DOHH2 (cell line): Measurements from ENCODE around the gene MRPL49.

Source experiments
- H3F3A ChIP-seq: fragments of 200-600 bp; sonication (generic), shearing (Covaris generic); 2 replicates; pipeline ENCODE4 v1.6.0; 2016; ENCODE audit warnings: antibody characterized with exemption, mild to moderate bottlenecking; ENCODE audit not compliant: control insufficient read depth, insufficient read depth
- H3K27ac ChIP-seq: fragments of 200-600 bp; sonication (generic); 2 replicates; pipeline ENCODE4 v1.5.1; 2014; ENCODE audit warnings: low read depth, mild to moderate bottlenecking, low read length, moderate library complexity
- H3K27me3 ChIP-seq: fragments of 200-600 bp; sonication (generic); 2 replicates; pipeline ENCODE4 v1.6.1; 2014; ENCODE audit warnings: mild to moderate bottlenecking, low read length, mixed read lengths; ENCODE audit not compliant: control insufficient read depth
- H3K36me3 ChIP-seq: fragments of 200-600 bp; sonication (generic); 2 replicates; pipeline ENCODE4 v1.6.1; 2014; ENCODE audit warnings: mild to moderate bottlenecking, low read length, moderate library complexity, mixed read lengths; ENCODE audit not compliant: control insufficient read depth
- H3K4me1 ChIP-seq: fragments of 200-600 bp; sonication (generic); 2 replicates; pipeline ENCODE4 v1.6.1; 2014; ENCODE audit warnings: mild to moderate bottlenecking, low read length, mixed read lengths; ENCODE audit not compliant: control insufficient read depth
- H3K4me2 ChIP-seq: fragments of 200-600 bp; sonication (generic); 2 replicates; pipeline ENCODE4 v1.6.0; 2014; ENCODE audit warnings: mild to moderate bottlenecking, low read length, moderate library complexity
- H3K4me3 ChIP-seq: fragments of 200-600 bp; sonication (generic); 2 replicates; pipeline ENCODE4 v1.5.1; 2014; ENCODE audit warnings: mild to moderate bottlenecking, low read length, mixed read lengths
- H3K79me2 ChIP-seq: fragments of 200-600 bp; sonication (generic); 2 replicates; pipeline ENCODE4 v1.6.1; 2014; ENCODE audit warnings: mild to moderate bottlenecking, low read length, mixed read lengths; ENCODE audit not compliant: control insufficient read depth
- H3K9me2 ChIP-seq: fragments of 200-600 bp; sonication (generic); replicated peaks from 2 replicates; pipeline ENCODE4 v1.6.1; 2014; ENCODE audit warnings: mild to moderate bottlenecking, low read length, mixed read lengths; ENCODE audit not compliant: control insufficient read depth
- H3K9me3 ChIP-seq: fragments of 200-600 bp; sonication (generic); 2 replicates; pipeline ENCODE4 v1.6.1; 2014; ENCODE audit warnings: antibody characterized with exemption, low read length, mixed read lengths; ENCODE audit not compliant: control insufficient read depth, insufficient read depth
- H4K20me1 ChIP-seq: fragments of 200-600 bp; sonication (generic); 2 replicates; pipeline ENCODE4 v1.6.0; 2014; ENCODE audit warnings: low read depth, mild to moderate bottlenecking, antibody characterized with exemption, low read length, moderate library complexity; ENCODE audit not compliant: control insufficient read depth, insufficient read depth
- CTCF ChIP-seq: fragments of 200-600 bp; sonication (generic); IDR thresholded peaks from one replicate; pipeline ENCODE4 v1.5.1; 2014; ENCODE audit warnings: antibody characterized with exemption, mild to moderate bottlenecking, low read depth, low read length; ENCODE audit not compliant: poor library complexity, severe bottlenecking
- EZH2phosphoT487 ChIP-seq: fragments of 200-600 bp; sonication (generic); IDR thresholded peaks from 2 replicates; pipeline ENCODE4 v1.6.1; 2017; ENCODE audit warnings: borderline replicate concordance, mild to moderate bottlenecking, antibody characterized with exemption, low read length, moderate library complexity, mixed read lengths

Gene MRPL49

GRCh38 chr11:65095974-65096806, 25.9 kb upstream of the MRPL49 start, which contains the start of gene VPS51:
Gene VPS51, plus strand, starts transcription at chr11:65096214. Its CDS starts 37 bp downstream, at chr11:65096251.
- Histone ChIP-seq H3F3A (peaks cover 13% of the 10 kb centered on the region; the same call in 1 of the 2 replicates), H3K27ac (peak within 1 kb of the TSS; percentile 61), H3K4me1 (peaks cover 17% of the 10 kb centered on the region), H3K9me2 (no peaks in the 10 kb centered on the region), H3K4me3 (peak within 1 kb of the TSS; percentile 79), H3K79me2 (peaks cover 34% of the 10 kb centered on the region), H3K4me2 (peak within 1 kb of the TSS; percentile 69), H3K36me3 (peaks cover 25% of the 10 kb centered on the region), H4K20me1 (peaks cover 2% of the 10 kb centered on the region; the same call in 1 of the 2 replicates), H3K9me3 (no peaks in the 10 kb centered on the region), H3K27me3 (no peaks in the 10 kb centered on the region)
- TF ChIP-seq CTCF (no peak), EZH2phosphoT487 (no peak)

- Histone ChIP-seq H3K4me1 (peaks cover 17% of the 10 kb centered on the region), H3K9me3 (no peaks in the 10 kb centered on the region), H3K9me2 (no peaks in the 10 kb centered on the region), H3K4me3 (peak overlapping the region; percentile 79), H3K79me2 (peaks cover 34% of the 10 kb centered on the region), H3K4me2 (peak overlapping the region; percentile 69), H3F3A (peaks cover 11% of the 10 kb centered on the region; the same call in 1 of the 2 replicates), H4K20me1 (peaks cover 2% of the 10 kb centered on the region; the same call in 1 of the 2 replicates), H3K27ac (no peak overlapping the region), H3K27me3 (no peaks in the 10 kb centered on the region), H3K36me3 (peaks cover 25% of the 10 kb centered on the region)
- TF ChIP-seq EZH2phosphoT487 (no peak), CTCF (no peak)
These were observed 25.2 kb upstream of the MRPL49 start for GRCh38 chr11:65096926-65097325.

GRCh38 chr11:65100674-65101350, 21.3 kb upstream of the MRPL49 start:
- TF ChIP-seq CTCF, result peak; percentile 26
- no peak for TF ChIP-seq EZH2phosphoT487
- Histone ChIP-seq H3K4me1 (peaks cover 7% of the 10 kb centered on the region), H3K27me3 (no peaks in the 10 kb centered on the region), H3K79me2 (peaks cover 53% of the 10 kb centered on the region), H3K4me2 (no peak overlapping the region), H4K20me1 (peaks cover 2% of the 10 kb centered on the region; the same call in 1 of the 2 replicates), H3K4me3 (no peak overlapping the region), H3F3A (no peaks in the 10 kb centered on the region), H3K36me3 (peaks cover 35% of the 10 kb centered on the region), H3K9me2 (no peaks in the 10 kb centered on the region), H3K27ac (no peak overlapping the region), H3K9me3 (no peaks in the 10 kb centered on the region)
